Putamen (tissue), 1 donor: ENCODE results near the gene WDR81.
A peak's percentile ranks its signal among the peaks of the same experiment; 100 is the strongest.
"Not testable (repeated sequence)": the region's sequence is repeated elsewhere in the genome, so short reads cannot be mapped to it uniquely, and the experiment has no call there.

Experiments
- DNase-seq: peaks from one replicate; pipeline ENCODE4 v3.0.0-alpha.2; 2016; ENCODE audit warnings: low spot score

Gene WDR81

DNA sequence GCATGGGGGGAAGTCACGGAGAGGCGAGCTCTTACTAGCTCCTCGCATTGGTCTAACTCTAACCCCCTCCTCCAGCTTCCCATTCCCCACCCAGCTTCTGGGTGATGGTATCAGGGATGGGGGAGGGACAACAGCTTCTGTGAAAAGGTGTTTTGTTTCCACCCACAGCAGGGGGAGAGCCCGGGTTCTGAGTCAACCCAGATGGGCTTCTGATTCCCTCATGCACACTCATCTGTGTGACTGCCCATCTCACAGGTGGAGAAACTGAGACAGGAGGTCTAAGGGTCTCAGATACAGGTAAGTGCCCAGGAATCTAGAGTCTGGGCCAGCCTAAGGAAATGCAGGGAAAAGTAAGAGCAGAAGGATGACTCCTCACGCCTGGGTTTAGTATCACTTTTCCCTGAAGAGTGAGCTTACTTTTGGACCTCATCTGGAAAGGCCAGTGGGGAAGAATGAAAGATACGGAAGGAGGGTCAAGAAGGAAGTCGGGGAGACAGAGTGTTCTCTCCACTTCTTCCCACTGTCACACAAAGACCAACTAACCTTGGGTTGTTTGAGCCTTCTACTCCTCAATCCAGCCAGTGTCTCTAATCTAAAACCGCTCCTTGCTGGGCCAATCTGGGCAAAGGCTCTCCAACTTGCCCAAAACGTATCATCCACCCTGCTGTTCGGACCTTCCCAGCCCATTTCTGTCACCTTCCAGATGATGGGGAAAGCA, 11.2 kb upstream of the WDR81 start:
- no peak for DNase-seq

DNA sequence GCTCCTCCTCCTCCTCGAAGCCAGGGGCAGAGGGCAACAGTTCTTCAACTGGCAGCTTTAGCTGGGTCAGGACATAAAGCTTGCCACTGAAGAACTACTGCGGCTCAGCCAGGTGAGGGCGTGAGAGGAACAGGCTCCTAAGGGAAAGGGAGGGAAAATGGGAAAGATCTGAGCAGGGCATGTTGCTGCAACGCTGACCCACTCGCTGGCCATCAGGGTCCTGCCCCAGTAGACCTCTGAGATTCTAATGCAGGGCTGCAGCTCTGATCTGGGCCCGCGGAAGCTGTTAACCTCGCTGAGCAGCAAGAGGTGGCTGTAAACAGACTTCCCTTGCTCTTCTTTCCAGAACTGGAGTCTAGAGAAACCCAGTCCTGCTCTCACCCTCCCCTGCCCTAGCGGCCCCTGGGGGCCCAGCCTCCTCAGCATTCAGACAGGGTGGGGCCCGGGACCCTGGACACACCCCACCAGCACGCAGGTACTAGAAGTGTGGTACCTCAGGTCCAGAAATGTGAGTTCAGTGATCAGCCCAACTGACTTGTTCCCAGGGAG, 10.6 kb upstream of the WDR81 start:
- no peak for DNase-seq

DNA sequence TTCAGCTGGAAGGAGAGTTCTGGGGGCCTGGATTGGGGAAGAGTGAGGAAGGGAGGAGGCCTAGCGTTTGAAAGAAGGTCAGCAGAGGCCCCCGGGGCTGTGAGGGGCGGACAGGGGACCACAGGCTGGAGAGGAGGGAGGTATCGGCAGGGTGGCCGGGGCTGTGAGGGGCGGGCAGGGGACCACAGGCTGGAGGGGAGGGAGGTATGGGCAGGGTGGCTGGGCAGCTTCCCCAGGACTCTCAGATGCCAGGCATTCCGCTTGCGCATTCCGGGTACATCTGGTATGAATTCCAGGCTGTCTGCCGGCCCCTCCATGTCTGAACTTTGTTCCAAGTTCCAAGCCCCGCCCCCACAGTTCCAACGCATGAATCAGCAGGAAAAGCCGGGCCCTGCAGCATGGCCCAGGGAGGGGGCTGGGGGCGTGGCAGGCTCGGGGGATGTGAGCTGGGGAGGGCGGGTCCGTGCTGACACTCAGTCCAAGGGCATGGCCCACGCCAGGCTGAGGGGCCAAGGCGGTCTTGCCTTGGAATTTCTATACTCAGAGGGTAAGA, 10.0 kb upstream of the WDR81 start:
- DNase-seq = peak; percentile 78

DNA sequence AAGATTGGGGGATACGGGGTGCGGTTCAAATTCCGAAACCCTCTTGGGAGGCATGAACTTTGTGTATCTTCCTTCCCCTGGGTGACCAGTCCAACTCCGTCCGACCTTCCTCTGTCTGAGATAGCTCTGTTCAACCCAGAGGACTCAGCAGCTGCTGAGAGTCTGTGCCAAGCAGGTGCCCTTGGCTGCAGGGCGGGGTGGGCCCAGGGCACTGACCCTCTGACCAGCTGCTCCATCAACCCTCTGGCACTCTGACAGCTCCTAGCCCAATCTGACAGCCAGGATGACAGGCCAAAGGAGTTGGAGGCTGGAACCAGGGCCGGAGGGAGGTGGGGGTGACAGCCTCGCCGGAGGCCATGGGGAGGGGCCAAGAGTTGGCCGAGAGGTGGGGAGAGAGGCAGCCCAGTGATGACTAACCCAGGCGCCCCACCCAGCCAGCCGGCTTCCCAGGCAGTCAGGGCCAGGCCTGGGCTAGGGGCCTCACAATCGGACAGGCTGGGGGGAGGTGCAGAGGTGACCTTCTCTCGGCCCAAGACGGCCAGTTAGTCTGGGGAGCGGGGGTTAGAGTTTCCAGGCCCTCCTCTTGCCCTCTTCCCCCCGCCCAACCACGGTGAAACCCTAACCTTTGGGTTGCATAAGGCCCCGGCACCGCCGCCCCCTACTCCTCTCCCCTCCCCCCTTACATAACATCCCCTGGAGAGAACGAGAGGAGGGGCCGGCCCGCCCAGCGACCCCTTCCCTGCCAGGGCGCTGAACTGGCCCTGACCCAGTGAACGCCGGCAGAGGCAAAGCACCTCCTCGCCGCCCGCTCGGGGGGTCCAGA, 9.3 kb upstream of the WDR81 start:
- no peak for DNase-seq

DNA sequence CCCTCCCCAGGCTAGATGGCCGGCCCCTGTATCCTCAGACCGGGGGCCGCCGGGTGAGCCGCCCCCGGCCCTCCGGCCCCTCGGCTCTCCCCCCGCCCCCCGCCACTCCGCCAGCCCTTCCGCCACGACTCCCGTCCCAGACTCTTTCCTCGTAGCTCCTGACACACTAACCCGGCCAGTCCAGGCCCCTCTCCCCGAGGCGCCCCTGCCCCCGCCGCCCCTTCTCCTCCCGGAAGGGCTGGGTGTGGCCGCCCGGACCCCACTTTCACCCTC, 8.8 kb upstream of the WDR81 start:
- DNase-seq = no peak

DNA sequence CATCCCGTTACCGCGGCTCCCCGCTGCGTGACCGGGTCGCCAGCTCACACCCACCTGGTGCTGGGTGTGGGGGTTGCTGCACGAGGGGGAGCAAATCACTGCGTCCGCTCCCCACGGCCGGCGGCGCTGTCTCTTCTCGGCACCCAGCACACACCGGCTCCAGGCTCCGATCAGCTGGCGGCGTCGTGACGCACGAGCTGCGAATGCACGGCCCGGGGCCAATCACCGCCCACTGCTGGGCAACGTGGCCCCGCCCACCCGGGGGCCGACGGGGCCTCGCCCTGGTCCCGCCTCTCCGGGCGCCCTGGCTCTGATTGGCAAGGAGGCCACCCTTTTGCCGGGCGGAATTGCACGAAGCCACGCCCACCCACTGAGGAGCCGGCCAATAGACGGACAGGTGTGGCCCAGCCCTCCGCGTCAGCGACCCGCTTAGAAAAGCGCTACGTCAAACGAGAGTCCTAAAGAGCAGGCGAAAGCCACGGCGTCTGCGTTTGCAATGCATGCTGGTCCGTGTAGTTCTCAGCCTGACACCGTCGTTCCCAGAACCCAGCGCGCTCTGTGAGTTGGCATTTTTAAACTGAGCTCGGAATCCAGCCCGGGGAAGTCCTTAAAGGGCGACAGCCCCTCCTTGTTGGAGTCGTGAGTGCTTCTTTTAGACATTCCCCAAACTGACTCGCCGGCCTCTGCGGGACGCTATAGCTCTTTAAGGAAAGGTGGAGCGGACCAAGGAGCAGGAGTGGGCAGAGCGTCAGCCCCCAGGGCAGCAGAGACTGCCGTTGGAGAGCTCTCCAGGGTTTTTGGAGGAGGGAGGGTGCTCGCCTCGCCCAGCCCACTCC, 8.2 kb upstream of the WDR81 start:
- DNase-seq = peak; percentile 100

DNA sequence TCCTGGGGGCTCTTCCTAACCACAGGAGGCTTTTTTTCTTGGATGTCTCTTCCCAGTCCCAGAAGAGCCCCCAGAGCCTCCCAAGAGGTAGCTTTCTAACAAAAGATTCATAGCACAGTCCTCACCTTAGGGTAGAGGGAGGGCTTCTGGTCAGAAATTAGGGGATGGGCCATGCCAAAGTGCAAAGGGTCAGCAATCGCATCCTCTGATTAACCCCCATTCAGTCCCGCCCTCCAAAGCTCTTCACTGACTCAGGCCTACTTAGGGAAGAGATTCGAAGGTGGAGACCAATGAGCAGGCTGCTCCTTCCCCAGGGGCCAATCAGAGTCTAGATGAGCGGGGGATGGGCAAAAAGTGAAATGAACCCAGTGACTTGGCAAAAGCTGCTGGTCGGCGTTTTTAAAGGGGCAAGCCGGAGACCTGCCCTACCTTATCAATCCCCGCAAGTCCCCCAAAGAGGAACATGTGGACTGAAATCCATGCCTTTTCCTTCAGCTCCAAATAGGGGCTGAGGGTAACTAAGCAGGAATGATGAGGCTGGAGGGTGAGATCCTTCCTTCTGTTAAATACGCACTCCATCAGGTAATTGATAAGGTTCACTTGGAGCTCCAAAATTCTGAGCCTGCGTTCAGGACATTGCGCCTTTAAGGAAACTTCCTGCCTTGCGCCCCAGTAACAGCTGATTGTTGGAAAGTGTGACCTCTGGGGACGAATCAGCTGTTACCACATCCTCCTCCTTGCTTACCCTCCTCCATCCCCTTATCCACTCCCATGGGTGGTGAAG, 7.4 kb upstream of the WDR81 start:
- DNase-seq = peak; percentile 97

DNA sequence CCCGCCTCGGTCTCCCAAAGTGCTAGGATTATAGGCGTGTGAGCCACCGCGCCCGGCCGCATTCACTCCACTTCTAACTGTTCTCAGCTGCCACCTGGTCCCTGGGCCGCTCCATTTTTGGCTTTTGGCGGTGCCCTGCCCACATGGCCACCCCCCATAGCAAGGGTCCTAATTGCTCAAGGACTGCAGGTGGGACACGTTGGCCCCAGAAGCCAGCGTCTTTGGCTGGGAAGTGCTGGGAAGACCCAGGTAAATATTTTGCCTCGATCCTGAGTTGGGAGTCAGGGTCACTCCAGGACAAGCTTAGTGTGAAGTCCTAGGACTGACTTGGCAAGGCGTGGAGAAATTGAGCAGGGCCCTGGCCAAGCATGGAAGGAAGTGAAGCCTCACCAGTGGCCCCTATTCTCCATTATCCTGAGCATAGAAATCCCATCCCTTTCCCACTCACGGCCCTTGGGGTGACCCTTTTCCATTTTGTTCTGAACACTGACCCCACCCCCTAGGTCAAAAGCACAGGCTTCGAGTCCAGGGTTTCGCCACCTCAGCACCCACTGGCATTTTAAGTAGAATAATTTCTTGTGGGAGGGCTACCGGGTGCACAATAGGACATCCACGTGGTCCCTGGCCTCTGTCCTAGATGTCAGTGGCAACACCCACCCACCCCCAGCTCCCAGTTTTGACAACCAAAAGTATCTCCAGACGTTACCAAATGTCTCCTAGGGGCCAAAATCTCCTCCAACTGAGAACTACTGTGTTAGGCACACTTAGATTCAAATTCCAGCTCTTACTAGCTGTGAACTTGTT, 5.9 kb upstream of the WDR81 start:
- DNase-seq = no peak

DNA sequence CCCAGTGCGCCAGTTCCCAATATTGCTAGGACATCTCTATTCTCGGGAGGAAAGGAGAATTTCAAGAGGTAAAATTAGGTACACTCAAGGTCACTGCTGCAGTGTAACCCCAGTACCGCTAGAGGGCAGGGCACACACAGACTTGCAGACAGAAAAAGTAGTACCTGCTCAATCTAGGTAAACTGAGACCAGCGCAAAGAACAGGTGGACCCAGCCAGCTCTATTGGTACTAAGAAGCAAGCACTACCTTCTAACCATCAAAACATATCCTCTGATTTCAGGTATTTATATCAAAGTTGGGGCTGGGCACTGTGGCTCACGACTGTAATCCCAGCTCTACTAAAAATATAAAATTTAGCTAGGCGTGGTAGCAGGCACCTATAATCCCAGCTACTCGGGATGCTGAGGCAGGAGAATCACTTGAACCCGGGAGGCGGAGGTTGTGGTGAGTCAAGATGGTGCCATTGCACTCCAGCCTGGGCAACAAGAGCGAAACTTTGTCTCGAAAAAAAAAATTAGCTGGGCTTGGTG, 3.6 kb upstream of the WDR81 start:
- DNase-seq = no peak

DNA sequence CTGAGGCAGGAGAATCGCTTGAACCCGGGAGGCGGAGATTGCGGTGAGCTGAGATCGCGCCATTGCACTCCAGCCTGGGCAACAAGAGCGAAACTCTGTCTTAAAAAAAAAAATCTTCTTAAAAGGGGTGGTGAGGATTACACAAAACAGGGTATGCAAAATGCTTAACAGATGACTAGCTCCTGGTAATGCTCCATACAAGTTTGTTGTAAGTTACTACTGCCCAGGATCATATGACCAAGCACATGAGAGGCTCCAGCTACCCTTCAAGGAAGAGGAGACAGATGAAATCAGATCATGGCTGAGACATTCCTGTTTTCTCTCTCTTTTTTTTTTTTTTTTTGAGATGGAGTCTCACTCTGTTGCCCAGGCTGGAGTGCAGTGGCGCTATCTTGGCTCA, 2.5 kb upstream of the WDR81 start:
- not testable (repeated sequence) for DNase-seq

DNA sequence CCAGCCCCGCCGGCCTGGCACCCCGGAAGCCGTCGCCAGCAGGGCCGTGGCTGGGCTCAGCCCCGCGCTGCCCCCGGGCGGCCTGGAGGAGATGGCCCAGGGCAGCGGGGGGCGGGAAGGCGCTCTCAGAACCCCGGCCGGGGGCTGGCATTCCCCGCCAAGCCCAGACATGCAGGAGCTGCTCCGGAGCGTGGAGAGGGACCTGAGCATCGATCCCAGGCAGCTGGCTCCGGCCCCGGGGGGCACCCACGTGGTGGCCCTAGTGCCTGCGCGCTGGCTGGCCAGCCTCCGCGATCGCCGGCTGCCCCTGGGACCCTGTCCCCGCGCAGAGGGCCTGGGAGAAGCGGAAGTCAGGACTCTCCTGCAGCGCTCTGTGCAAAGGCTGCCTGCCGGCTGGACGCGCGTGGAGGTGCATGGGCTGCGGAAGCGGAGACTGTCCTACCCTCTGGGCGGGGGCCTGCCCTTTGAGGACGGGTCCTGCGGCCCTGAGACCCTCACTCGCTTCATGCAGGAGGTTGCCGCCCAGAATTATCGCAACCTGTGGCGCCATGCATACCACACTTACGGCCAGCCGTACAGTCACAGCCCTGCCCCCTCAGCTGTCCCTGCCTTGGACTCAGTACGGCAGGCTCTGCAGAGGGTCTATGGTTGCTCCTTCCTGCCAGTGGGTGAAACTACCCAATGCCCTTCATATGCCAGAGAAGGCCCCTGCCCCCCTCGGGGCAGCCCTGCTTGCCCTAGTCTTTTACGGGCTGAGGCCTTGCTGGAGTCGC, 551 bp downstream of the WDR81 start:
- DNase-seq = no peak

DNA sequence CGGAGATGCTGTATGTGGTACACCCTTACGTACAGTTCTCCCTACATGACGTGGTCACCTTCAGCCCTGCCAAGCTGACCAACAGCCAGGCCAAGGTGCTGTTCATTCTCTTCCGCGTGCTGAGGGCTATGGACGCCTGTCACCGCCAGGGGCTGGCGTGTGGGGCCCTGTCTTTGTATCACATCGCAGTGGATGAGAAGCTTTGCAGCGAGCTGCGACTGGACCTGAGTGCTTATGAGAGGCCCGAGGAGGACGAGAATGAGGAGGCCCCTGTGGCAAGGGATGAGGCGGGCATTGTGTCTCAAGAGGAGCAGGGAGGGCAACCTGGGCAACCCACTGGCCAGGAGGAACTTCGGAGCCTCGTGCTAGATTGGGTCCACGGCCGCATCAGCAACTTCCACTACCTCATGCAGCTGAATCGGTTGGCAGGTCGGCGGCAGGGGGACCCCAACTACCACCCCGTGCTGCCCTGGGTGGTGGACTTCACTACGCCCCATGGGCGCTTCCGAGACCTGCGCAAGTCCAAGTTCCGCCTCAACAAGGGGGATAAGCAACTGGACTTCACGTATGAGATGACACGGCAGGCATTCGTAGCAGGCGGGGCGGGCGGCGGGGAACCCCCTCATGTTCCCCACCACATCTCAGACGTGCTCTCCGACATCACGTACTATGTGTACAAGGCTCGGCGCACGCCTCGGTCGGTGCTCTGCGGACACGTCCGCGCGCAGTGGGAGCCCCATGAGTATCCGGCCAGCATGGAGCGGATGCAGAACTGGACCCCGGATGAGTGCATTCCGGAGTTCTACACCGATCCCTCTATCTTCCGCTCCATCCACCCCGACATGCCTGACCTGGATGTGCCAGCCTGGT, 1.4 kb downstream of the WDR81 start:
- no peak for DNase-seq

DNA sequence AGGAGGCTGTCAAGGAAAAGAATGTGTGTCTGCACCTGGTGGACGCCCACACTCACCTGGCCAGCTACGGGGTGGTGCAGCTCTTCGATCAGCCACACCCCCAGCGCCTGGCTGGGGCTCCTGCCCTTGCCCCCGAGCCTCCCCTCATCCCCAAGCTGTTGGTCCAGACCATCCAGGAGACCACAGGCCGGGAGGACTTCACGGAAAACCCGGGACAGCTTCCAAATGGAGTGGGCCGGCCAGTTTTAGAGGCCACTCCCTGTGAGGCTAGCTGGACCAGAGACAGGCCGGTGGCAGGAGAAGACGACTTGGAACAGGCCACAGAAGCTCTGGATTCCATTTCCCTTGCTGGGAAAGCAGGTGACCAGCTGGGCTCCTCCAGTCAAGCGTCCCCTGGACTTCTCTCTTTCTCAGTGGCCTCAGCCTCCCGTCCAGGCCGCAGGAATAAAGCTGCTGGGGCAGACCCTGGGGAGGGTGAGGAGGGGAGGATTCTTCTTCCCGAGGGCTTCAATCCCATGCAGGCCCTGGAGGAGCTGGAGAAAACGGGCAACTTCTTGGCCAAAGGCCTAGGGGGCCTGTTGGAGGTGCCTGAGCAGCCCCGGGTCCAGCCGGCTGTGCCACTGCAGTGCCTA, 2.2 kb downstream of the WDR81 start:
- DNase-seq = no peak

DNA sequence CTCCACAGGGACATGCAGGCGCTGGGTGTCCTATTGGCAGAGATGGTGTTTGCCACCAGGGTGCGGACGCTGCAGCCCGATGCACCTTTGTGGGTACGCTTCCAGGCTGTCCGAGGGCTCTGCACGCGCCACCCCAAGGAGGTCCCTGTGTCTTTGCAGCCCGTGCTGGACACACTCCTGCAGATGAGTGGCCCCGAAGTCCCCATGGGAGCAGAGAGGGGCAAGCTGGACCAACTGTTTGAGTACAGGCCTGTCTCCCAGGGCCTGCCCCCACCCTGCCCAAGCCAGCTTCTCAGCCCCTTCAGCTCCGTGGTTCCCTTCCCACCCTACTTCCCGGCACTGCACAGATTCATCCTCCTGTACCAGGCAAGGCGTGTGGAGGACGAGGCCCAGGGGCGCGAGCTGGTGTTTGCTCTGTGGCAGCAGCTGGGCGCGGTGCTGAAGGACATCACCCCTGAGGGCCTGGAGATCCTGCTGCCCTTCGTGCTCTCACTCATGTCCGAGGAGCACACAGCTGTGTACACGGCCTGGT, 2.8 kb downstream of the WDR81 start:
- no peak for DNase-seq

DNA sequence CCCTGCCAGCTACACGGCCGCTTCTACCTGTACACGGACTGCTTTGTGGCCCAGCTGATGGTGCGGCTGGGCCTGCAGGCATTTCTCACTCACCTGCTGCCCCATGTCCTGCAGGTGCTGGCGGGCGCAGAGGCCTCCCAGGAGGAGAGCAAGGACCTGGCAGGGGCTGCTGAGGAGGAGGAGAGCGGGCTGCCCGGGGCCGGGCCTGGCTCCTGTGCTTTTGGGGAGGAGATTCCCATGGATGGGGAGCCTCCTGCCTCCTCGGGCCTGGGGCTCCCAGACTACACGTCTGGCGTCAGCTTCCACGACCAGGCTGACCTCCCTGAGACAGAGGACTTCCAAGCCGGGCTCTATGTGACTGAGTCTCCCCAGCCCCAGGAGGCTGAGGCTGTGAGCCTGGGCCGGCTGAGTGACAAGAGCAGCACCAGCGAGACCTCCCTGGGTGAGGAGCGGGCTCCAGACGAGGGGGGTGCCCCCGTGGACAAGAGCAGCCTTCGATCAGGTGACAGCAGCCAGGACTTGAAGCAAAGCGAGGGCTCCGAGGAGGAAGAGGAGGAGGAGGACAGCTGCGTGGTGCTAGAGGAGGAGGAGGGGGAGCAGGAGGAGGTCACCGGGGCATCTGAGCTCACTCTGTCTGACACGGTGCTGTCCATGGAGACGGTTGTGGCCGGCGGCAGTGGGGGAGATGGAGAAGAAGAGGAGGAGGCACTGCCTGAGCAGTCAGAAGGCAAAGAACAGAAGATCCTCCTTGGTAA, 3.5 kb downstream of the WDR81 start:
- no peak for DNase-seq

DNA sequence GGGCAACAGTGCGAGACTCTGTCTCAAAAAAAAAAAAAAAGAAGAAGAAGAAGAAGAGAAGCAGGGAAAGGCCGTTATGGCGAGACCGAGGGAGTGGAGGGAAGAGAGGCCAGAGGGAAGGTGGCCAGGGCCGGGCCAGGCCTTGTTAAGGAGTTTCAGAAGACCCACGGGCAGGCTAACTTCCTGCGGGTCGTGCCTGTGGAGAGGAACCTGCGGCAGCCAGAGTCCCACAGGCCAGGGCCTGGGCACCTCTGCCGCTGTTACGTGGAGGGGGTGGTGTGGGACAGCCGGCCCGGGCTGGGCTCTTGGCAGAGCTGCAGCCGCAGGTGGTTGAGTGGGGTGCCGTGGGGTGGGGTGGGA, 5.4 kb downstream of the WDR81 start:
- no peak for DNase-seq
